Activated CD4-positive, alpha-beta T cell treated with anti-CD3 and anti-CD28 coated beads, Interleukin-2, amount 50 U/mL, for 16 hours (primary cell): ENCODE measurements around the gene ABCG2.

Experiments used
- DNase-seq: peaks from one replicate; pipeline ENCODE4 v3.0.0-alpha.2; 2020

Gene ABCG2

DNA sequence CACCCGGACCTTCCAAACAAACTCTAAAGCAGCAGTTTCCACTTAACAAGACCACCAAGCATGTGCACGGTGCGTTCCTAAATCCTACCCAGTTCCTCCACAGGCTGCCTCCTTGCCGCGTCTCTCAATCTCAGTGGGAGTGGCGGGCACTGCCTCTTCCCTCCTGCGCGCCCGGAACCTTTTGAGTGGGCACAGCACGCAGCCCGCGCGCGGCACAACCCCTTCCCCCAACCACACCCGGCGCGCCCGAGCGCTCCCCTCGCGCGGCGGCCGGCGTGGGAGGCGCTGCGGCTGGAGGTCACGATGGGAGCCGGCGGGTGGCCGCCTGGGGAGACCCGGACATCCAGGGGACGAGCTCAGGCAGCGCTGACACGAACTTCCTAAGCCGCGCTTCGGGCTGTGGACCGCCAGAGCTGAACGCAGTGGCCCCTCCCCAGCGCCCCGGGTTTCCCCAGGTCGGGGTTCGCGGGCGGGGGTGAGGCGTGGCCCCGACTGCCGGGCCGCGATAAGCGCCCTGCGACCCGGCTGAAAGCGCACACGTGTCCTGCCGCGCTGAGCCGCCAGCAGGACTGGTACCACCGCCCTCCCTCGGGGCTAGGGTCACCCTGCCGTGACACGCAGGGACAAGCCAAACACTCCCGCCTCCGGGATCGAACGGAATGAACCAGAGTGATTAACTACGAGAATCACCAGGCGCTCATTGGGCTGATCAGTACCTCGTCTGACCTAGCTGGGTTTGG, at the start of gene ABCG2:
Gene ABCG2, minus strand, starts transcription at position 151 of the 740 bp plus-strand sequence. CDS start 18,644 bp downstream, outside the sequence.
- DNase-seq = peak; percentile 49

DNA sequence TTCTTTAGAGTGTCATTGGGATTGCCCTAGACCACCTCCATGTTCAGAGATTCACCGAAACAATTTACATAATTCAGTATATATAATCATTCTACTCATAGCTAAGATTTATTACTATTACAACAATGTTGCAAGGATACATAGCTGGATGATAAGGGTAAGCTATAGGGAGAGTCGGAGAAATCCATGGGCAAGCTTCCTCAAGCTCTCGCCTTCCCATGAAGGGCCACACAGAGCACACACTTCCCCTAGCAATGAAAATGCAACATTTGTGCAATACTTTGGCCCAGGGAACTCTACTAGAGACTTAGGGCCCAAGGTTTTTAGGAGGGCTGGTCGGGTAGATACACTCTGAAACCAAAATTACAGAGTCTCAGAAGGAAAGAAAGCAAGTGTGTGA, 49.7 kb upstream of the ABCG2 start:
- no peak for DNase-seq

DNA sequence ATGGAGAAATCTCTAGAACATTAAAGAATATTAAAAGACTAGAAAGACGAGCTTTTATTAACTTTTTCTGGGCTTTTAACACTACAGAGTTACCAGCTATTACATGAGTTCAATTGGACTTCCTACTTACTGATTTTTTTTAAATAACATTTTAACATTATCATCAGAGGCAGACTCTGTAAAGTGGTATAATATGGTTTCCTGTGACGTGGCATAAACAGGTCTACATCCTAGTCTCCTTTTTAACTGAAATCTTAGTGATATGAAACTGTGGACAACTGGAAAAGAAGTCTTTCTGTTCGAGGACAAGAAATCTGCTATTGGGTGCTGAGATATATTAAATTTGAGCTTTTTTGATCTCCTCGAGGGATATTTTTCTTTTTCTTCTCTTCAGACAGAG, 48.7 kb upstream of the ABCG2 start:
- DNase-seq = no peak

DNA sequence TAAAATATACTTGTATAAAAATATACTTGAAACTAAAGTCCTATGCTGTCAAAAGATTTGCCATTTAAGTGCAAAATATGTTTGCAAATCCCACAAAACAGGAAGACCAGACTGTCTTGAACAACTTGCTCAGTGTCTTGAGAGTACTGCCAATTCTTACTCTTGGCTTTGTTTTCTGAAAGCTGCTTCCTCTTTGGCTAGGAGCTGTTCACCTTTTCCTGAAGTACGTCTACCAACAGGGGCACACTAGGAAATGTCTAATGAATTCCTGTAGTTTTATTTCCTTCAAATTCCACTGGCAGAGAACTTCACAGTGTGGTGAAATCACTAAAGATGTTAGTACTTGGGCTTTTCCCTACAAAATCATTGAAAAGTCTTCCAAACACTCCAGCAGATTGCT, 46.4 kb upstream of the ABCG2 start:
- no peak for DNase-seq

DNA sequence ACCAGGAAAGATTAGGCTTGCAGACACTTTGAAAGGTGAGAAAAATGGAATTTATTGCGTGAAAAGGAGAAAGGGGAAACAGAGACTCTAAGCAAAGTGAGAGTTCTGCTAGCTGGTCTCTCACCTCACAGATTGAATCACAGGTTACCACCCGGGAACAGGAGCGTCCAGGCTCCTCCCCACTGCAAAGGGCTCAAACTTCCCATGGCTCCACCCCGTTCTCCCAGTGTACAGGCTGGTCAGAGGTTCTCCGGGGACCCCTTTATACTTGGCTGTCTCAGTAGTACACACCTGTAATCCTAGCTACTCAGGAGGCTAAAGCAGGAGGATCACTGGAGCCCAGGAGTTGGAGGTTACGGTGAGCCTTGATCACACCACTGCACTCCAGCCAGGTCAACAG, 44.0 kb upstream of the ABCG2 start:
- DNase-seq = no peak

DNA sequence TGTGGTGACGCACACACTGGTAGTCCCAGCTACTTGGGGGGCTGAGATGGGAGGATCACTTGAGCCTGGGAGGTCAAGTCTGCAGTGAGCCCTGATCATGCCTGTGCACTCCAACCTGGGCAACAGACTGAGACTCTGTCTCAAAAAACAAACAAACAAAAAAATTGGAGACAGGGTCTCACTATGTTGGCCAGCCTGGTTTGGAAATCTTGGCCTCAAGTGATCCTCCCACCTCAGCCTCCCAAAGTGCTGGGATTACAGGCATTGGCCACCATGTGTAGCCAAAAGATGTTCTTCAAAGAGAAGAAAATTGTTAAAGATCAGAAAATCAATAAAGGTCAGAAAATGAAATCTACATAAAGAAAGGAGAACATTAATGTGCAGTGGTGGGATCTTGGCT, 41.7 kb upstream of the ABCG2 start:
- DNase-seq = no peak

DNA sequence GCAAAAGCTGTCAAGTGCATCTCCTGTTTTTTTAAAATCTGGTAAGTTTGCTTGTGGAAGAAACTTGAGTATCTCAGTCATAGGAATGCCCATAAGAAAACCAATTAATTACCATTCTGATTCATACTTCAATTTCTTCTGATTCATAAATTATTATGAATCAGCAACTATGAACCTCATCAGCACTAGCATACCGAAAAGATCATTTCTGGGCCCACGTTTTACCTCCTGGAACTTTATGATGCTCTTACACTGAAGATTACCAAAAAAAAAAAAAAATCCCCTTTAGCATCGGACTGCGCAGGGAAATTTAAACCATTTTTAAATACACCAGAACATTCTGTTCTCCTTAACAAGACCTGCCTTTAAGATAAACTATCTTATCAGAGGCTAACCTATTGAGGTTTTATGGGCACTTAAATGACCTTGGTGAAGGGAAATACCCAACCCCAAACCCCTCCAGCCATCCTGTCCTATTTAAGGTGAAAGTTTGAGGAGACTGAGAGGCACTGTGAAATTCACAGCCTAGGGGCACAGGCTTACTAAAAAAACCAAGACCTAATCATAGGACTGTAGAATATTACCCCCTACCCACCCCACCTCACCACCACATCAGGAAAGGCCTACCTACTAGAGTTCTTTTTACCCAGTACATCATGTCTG, 38.2 kb upstream of the ABCG2 start:
- no peak for DNase-seq

DNA sequence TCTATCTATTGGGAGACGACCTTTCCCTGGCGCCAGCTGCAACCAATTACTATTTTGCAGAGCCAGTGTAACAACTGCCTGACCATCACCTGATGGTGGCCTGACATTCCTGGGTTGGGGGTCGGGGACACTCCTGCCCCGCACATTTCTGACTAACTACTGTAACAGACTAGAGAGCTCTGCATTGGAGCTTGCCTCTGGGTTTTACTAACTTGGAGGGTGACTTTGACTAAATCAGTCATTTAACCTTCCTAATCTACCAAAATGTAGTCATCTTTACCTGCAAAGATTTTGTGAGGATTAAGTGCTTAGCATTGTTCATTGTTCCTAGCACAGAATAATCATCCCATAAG, 37.5 kb upstream of the ABCG2 start:
- no peak for DNase-seq

DNA sequence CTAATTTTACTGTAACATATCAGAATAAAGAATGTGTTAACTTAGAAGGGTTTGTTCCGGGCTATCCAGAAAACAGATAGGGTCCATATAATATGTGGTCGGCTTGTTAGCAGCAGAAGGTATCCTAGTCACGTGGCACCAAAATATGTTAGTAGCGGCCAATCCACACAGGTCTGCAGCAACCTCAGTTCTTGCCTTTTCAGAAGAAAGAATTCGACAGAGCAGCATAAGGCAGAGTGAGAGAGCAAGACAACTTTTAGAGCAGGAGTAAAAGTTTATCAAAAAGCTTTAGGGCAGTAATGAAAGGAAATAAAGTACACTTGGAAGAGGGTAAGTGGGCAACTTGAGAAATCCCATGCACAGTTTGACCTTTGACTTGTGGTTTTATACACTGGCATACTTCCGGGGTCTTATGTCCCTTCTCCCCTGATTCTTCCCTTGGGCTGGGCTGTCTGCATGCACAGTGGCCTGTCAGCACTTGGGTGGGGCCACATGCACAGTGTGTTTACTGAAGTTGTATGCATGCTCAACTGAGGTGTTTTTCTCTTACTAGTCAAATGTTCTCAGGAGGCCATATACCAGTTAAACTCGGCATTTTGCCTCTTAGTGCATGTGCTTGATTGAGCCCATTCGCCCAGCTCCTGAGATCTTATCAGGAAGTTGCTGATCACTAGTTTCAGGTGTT, 37.0 kb upstream of the ABCG2 start:
- DNase-seq = no peak

DNA sequence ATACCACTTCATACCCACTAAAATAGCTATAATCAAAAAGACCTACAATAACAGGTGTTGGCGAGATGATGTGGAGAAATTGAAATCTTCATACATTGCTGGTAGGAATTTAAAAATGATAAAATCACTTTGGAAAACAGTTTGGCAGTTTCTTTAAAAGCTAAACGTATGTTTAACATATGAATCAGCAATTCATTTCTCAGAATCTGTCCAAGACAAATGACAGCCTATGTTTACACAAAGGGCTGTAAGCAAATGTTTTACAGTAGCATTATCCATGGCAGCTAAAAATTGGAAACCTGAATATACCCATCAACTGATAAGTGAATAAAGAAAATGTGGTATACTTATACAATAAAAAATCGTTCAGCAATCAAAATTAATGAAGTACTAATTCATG, 33.0 kb upstream of the ABCG2 start:
- no peak for DNase-seq

DNA sequence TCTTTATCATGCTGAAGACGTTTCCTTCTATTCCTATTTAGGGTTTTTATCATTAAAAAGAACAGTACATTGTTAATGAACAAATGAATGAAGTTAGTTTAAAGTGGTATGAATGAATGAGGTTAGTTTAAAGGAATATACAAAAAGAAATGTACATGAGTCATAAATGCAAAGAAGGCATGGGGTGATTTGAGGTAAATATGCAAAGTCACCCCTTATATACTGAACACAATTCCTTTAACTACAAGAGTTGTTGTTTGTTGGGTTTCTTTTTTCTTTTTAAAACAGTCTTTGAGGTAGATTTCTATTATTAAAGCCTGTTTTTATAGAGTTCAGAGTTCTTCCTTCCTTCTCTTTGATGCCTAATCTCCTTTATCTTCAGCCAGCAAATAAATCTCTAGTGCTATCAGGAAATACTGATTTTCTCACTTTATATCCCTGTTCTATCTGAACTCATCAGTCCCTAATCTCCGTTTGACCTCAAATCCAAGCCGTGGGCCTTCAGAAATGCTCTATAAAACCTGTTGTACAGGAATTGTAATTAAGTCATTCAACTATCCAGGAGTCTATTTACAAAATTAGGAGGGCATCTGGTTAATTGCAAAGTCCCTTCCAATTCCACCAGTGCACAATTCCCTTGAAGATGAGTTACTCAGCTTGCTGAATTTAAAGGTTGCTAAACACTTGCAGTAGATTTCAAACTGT, 31.6 kb upstream of the ABCG2 start:
- no peak for DNase-seq

DNA sequence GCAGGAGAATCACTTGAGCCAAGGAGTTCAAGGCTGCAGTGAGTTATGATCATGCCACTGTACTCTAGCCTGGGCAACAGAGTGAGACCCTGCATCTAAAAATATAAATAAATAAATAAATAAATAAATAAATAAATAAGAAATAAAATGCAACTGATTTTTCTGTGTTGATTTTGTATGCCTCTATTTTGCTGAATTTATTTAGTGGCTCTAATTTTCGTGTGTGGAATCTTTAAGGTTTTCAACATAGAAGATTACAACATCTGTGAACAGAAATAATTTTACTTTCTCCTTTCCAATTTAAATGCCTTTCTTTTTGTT, 30.9 kb upstream of the ABCG2 start:
- DNase-seq = no peak

DNA sequence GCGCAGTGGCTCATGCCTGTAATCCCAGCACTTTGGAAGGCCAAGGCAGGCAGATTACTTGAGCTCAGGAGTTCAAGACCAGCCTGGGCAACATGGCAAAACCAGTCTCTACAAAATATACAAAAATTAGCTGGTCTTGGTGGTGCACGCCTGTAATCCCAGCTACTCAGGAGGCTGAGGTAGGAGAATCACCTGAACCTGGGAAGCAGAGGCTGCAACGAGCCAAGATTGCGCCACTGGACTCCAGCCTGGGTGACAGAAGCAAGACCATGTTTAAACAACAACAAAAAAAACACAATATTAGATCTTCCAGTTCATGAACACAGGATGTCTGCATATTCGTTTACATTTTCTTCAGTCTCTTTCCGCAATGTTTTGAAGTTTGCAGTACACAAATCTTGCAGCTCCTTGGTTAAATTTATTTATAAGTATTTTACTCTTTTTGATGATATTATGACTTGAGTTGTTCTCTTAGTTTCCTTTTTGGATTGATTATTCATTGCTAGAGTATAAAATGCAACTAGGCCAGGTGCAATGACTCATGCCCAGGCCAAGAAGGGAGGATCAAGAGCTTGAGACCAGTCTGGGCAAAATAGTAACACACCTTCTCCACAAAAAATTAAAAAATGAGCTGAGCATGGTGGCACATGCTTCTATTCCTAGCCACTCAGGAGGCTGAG, 30.4 kb upstream of the ABCG2 start:
- peak; percentile 45 for DNase-seq

DNA sequence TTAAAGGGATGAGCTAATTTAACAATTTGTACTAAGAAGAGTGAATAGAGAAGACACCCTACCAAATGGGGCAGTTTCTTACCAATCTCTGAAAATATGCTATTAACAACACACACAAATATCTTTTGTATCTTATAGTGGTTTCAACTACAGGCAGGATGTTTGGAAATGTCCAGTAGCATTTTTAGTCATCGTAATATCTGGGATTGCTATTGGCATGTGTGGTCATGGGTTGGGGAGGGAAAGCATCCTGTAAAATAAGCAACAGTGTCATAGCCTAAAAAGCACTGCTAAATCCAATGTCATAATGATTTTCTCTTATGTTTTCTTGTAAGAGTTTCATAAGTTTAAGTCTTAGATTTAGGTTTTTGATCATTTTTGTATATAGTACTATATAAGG, 29.3 kb upstream of the ABCG2 start:
- no peak for DNase-seq

DNA sequence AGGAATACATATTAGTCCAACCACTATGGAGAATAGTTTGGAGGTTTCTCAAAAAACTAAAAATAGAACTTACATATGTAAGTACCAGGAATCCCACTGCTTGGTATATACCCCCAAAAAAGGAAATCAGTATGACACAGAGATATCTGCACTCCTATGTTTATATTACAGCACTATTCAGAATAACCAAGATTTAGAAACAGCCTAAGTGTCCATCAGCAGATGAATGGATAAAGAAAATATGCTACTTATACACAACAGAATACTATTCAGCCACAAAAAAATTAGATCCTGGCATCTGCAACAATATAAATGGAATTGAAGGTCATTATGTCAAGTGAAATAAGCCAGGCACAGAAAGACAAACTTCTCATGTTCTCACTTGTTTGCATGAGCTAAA, 27.5 kb upstream of the ABCG2 start:
- DNase-seq = no peak

DNA sequence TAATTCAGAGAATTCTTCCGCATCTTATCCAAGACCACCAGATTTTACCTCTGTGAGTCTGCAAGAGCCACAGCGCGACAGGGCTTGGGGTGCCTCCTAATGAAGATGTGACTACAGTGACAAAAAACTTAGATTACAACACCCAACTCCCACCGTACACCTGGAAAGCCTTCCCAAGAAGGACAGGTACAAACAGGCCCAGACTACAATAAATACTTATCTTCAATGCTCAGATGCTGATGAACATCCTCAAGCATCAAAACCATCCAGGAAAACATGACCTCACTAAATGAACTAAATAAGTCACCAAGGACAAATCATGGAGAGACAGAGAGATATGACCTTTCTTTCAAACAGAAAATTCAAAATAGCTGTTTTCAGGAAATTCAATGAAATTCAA, 20.8 kb upstream of the ABCG2 start:
- DNase-seq = no peak

DNA sequence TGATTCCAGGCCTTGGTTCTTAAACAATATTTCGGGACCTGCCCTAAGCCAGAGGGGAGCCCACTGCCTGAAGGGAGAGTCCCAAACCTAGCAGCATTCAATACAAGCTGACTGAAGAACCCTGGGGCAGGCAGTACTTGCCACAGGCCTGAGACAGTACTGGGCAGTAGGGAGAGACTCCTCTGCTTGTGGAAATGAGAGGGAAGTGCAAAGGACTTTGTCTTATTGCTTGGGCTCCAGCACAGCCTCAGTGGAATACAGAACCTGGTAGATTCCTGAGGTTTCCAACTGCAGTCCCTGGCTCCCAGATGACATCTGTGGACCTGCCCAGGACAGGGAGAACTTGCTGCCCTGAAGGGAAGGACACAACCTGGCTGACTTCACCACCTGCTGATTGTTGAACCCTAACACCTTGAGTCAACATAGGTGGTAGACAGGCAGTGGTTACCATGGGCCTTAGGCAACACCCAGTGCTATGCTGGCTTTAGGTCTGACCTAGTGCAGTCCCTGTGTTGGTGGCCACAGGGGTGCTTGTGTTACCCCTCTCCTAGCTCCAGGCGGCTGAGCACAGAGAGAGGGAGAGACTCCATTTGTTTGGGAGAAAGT, 20.3 kb upstream of the ABCG2 start:
- no peak for DNase-seq

DNA sequence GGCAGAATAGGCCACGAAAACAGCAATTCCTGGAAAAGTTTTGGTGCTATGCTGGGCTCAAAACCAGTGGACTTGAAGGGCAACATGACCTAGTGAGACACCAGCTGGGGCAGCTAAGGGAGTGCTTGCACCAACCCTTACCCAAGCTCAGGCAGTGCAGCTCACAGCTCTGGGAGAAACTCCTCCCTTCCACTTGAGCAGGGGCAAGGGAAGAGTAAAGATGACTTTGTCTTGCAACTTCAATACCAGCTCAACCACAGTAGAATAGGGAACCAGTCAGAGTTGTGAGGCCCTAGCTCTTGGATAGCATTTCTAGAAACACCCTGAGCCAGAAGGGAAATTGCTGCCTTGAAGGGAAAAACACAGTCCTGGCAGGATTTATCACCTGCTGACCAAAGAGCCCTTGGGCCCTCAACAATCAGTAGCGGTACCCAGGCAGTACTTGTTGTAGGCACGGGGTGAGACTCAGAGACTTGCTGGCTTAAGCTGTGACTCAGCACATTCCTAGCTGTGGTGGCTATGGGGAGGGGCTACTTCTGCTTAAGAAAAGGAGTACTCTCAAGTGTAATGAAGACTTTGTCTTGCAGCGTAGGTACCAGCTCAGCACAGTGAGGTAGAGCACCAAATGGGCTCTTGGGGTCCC, 19.7 kb upstream of the ABCG2 start:
- DNase-seq = no peak

DNA sequence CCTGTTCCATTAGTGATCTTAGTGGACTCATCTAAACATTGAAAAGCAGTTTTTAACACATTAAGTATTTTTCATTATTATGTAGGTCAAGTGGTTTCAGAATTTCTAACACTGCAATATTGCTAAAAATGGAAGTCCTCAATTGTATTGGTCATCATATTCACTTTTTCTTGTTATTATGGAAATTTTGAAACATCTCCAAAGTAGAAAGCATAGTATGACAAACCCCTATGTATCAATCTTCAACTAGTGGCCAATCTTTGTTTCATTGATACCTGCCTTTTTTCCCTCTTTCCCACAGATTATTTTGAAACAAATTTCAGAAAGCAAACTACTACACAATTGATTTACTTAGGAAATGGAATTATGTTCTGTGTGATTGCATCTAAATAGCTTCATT, 14.5 kb upstream of the ABCG2 start:
- DNase-seq = no peak

DNA sequence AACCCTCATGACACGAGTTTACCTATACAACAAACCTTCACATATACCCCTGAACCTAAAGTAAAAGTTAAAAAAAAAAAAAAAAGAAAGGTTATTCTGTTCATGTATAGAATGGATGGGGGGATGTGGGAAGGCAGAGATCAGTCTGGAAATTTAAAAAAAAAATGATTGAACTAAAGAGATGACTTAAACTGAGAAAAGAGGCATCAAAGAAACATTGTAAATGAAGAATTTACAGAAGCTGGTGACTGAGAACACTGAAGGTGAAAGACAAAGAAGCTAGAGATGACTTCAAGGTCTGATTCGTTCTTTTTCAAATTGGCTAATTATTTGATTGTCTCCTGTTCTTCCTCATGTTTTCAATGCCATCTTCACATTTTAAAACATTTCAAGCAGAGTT, 12.8 kb upstream of the ABCG2 start:
- no peak for DNase-seq

DNA sequence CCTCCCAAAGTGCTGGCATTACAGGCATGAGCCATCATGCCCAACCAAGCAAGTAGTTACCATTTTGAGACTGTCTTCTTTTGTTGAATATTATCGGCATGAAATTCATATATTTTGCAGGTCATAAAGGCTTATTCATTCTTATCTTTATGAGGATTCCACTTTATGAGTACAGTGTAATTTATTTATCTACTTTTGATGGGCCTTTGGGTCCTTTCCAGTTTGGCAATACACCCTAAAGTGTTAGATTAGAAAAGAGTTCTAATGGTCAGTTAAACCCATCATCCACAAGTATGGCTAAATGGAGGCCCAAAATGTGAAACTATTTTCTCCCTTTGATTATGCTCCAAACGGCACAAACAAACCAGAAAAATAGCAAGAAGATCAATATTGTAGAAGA, 10.9 kb upstream of the ABCG2 start:
- DNase-seq = no peak

DNA sequence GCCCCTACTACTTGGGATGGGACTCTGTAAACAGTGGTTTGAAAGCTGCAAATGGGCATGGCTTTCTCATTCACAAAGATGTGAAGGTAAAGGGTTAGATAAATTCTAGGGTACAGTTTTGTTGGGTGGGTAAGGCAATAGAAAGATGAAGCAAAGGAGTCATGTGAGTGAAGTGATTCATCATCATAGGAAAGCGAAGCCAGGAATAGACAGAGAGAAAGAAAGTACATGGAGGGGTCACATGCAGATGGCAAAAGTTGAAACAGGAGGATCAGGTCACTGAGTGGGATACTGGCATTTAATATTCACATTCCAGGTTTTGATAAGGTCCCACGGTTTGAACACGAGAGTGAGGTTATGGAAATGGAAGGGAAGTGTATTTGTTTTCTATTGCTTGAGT, 8.2 kb upstream of the ABCG2 start:
- DNase-seq = no peak
